ENCODE results near the gene RAD51AP1.

DNA sequence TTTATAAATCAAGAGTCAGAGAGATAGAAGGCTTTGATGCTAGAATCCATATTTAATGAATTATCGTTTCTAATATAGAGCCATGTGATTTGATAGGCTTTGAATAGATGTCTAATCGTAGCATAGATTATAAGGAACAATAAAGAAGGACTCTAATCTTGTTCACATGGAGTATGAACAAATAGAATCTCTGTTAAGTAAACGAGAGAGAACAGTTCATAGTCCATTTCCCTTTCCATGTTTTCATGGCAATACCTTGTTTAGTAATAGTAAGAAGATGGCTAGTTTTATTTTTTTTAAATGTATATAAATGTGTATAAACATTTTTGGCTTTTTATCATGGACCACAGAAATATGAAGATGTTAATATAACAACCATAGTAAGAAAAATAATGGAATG, 32.3 kb upstream of the RAD51AP1 start:
- TF ChIP-seq, protein P1, sequence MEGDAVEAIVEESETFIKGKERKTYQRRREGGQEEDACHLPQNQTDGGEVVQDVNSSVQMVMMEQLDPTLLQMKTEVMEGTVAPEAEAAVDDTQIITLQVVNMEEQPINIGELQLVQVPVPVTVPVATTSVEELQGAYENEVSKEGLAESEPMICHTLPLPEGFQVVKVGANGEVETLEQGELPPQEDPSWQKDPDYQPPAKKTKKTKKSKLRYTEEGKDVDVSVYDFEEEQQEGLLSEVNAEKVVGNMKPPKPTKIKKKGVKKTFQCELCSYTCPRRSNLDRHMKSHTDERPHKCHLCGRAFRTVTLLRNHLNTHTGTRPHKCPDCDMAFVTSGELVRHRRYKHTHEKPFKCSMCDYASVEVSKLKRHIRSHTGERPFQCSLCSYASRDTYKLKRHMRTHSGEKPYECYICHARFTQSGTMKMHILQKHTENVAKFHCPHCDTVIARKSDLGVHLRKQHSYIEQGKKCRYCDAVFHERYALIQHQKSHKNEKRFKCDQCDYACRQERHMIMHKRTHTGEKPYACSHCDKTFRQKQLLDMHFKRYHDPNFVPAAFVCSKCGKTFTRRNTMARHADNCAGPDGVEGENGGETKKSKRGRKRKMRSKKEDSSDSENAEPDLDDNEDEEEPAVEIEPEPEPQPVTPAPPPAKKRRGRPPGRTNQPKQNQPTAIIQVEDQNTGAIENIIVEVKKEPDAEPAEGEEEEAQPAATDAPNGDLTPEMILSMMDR (IDR thresholded peaks at IDR 0.05; ENCODE audit: low read depth, low read length) = no peak
- TF ChIP-seq EZH2phosphoT487 (IDR thresholded peaks at IDR 0.05; ENCODE audit: low read depth) = no peak
